SK-N-SH treated with all-trans-retinoic acid at 6 μM for 48 hours (cell line): ENCODE measurements around the gene VPS35L.

Experiments used
- BACH2 ChIP-seq: fragments of 250-450 bp; sonication (Bioruptor Pico); IDR thresholded peaks from 2 replicates; pipeline ENCODE4 v1.9.0; 2021; ENCODE audit warnings: mild to moderate bottlenecking, borderline replicate concordance
- ISL1 ChIP-seq: fragments of 250-450 bp; sonication (Bioruptor Pico); IDR thresholded peaks from 2 replicates; pipeline ENCODE4 v2.1.2; 2022; ENCODE audit warnings: mild to moderate bottlenecking, moderate library complexity
- RARB ChIP-seq: fragments of 250-450 bp; sonication (Bioruptor Pico); IDR thresholded peaks from 2 replicates; pipeline ENCODE4 v1.8.0; 2021; ENCODE audit warnings: mild to moderate bottlenecking, moderate library complexity
- TF ChIP-seq, protein P1 (sequence below): fragments of 250-450 bp; sonication (Bioruptor Pico); IDR thresholded peaks from 2 replicates; pipeline ENCODE4 v1.8.0; 2021; ENCODE audit warnings: low read depth, mild to moderate bottlenecking, moderate library complexity, borderline replicate concordance

DNA sequence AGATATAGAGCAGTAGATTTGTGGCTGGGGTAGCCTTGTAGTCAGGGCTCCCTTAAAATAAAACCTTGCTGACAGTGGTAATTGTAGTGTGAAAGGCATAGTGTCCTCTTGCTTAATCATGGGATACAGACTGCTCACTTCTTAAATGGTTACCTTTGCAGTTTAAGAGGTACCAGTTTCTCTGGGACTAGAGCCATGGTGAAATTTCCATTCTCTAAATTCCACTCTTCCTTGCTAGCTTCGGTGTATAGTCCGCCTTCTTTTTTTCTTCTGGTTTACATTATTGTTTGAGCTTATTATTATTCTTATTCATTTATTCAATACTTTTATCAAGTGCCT is 30.1 kb upstream of the VPS35L start:
- TF ChIP-seq BACH2 (CRISPR knock-in tag) (no peak), ISL1 (CRISPR knock-in tag) (no peak), RARB (no peak)
- TF ChIP-seq, protein P1, sequence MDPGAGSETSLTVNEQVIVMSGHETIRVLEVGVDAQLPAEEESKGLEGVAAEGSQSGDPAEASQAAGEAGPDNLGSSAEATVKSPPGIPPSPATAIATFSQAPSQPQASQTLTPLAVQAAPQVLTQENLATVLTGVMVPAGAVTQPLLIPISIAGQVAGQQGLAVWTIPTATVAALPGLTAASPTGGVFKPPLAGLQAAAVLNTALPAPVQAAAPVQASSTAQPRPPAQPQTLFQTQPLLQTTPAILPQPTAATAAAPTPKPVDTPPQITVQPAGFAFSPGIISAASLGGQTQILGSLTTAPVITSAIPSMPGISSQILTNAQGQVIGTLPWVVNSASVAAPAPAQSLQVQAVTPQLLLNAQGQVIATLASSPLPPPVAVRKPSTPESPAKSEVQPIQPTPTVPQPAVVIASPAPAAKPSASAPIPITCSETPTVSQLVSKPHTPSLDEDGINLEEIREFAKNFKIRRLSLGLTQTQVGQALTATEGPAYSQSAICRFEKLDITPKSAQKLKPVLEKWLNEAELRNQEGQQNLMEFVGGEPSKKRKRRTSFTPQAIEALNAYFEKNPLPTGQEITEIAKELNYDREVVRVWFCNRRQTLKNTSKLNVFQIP (CRISPR knock-in tag) = no peak
